ENCODE measurements around the gene RAD1.

The RAD1 gene

DNA sequence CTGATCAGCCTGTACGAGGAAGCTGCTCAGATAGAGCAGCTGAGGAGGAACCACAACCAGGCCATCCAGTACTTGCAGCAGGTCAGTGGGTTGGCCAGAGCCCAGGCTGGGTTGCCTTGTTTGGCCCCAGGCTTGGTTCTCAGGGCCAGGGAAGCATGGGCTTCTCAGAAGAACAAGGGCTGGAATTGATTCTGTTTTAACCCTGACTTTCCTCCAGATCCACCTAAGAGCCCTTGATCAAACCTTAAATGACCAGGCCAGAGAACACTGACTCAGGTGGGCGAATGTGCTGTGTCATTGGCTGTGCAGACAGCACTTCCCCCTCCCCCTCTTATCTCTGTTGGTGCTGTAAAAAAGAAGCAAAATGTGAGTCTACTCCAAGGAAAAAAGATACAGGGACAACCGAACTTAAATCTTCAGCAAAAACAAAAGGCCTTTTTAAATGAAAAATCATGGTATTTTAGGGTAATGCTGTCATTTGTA lies 48.3 kb downstream of the RAD1 start:
- CTCF ChIA-PET: interaction anchor here (0.6 to 0.9 kb wide), 2 partner anchors 32 to 37 kb away, joined by 4 read pairs; no protein-coding TSS in a partner anchor
- POLR2A ChIA-PET: interaction anchor here (1.1 kb wide), 1 partner anchor 49 kb away, joined by 4 read pairs; the partner anchor contains the start of genes BRIX1 and RAD1
- Histone ChIP-seq H3K27ac (ENCODE audit: extremely low read depth, low read depth, low read length) (no peak overlapping the region), H3K4me1 (ENCODE audit: control insufficient read depth, insufficient read depth, low read length) (peaks cover 7% of the 10 kb centered on the region; the same call in 1 of the 2 replicates), H3K9me3 (ENCODE audit: control insufficient read depth, insufficient read depth, low read depth, low read length) (no peaks in the 10 kb centered on the region), H3K36me3 (ENCODE audit: control insufficient read depth in 2 of 2, insufficient read depth in 1 of 2, low read length in 2 of 2) (no peaks in the 10 kb centered on the region), H3K4me3 (ENCODE audit: low read depth, low read length) (no peak overlapping the region)
- TF ChIP-seq, protein P1, sequence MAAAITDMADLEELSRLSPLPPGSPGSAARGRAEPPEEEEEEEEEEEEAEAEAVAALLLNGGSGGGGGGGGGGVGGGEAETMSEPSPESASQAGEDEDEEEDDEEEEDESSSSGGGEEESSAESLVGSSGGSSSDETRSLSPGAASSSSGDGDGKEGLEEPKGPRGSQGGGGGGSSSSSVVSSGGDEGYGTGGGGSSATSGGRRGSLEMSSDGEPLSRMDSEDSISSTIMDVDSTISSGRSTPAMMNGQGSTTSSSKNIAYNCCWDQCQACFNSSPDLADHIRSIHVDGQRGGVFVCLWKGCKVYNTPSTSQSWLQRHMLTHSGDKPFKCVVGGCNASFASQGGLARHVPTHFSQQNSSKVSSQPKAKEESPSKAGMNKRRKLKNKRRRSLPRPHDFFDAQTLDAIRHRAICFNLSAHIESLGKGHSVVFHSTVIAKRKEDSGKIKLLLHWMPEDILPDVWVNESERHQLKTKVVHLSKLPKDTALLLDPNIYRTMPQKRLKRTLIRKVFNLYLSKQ (tag by site-specific recombination; IDR thresholded peaks at IDR 0.05; ENCODE audit: borderline replicate concordance): no peak
- TF ChIP-seq ZNF664 (tag by site-specific recombination; IDR thresholded peaks at IDR 0.05): no peak
- TF ChIP-seq ZNF324 (tag by site-specific recombination; IDR thresholded peaks at IDR 0.05): no peak
- TF ChIP-seq, protein P2, sequence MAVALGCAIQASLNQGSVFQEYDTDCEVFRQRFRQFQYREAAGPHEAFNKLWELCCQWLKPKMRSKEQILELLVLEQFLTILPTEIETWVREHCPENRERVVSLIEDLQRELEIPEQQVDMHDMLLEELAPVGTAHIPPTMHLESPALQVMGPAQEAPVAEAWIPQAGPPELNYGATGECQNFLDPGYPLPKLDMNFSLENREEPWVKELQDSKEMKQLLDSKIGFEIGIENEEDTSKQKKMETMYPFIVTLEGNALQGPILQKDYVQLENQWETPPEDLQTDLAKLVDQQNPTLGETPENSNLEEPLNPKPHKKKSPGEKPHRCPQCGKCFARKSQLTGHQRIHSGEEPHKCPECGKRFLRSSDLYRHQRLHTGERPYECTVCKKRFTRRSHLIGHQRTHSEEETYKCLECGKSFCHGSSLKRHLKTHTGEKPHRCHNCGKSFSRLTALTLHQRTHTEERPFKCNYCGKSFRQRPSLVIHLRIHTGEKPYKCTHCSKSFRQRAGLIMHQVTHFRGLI (tag by site-specific recombination; IDR thresholded peaks at IDR 0.05): peak; percentile 80; the same call in 1 of the 2 replicates
- no peak for TF ChIP-seq ZNF544 (tag by site-specific recombination; IDR thresholded peaks at IDR 0.05)
- TF ChIP-seq YY1 (tag by site-specific recombination; IDR thresholded peaks at IDR 0.05): no peak
- no peak for TF ChIP-seq ZNF600 (tag by site-specific recombination; IDR thresholded peaks at IDR 0.05)
- no peak for TF ChIP-seq PBX3 (CRISPR knock-in tag; IDR thresholded peaks at IDR 0.05)
- peak; percentile 78 for TF ChIP-seq ZNF341 (tag by site-specific recombination; IDR thresholded peaks at IDR 0.05; ENCODE audit: low read depth)

GRCh38 chr5:34865091-34865490 lies 50.2 kb downstream of the RAD1 start:
- H3K36me3 ChIP-seq (ENCODE audit: control insufficient read depth in 2 of 2, insufficient read depth in 1 of 2, low read length in 2 of 2): no peaks in the 10 kb centered on the region
- H3K4me1 ChIP-seq (ENCODE audit: control insufficient read depth, insufficient read depth, low read length): peaks cover 7% of the 10 kb centered on the region; the same call in 1 of the 2 replicates
- TF ChIP-seq ZEB2 (tag by site-specific recombination; IDR thresholded peaks at IDR 0.05) (no peak), ZNF530 (tag by site-specific recombination; IDR thresholded peaks at IDR 0.05; ENCODE audit: low read depth) (no peak), ZSCAN30 (tag by site-specific recombination; IDR thresholded peaks at IDR 0.05) (no peak), ZNF600 (tag by site-specific recombination; IDR thresholded peaks at IDR 0.05) (no peak), ZNF514 (tag by site-specific recombination; IDR thresholded peaks at IDR 0.05) (no peak), ZNF843 (tag by site-specific recombination; IDR thresholded peaks at IDR 0.05) (no peak), KLF10 (tag by site-specific recombination; IDR thresholded peaks at IDR 0.05) (no peak), ZBTB7A (tag by site-specific recombination; IDR thresholded peaks at IDR 0.05; ENCODE audit: low read depth) (no peak), ZNF132 (tag by site-specific recombination; IDR thresholded peaks at IDR 0.05; ENCODE audit: borderline replicate concordance) (no peak), ZNF48 (tag by site-specific recombination; IDR thresholded peaks at IDR 0.05) (no peak), GLI4 (tag by site-specific recombination; IDR thresholded peaks at IDR 0.05) (no peak), PBX3 (CRISPR knock-in tag; IDR thresholded peaks at IDR 0.05) (no peak), ZNF19 (tag by site-specific recombination; IDR thresholded peaks at IDR 0.05; ENCODE audit: low read depth) (no peak)
- TF ChIP-seq, protein P3, sequence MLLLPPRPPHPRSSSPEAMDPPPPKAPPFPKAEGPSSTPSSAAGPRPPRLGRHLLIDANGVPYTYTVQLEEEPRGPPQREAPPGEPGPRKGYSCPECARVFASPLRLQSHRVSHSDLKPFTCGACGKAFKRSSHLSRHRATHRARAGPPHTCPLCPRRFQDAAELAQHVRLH (tag by site-specific recombination; IDR thresholded peaks at IDR 0.05): no peak
- ChIA-PET POLR2A (no interaction called here), CTCF (no interaction called here)
- no peak overlapping the region for H3K4me3 ChIP-seq (ENCODE audit: low read depth, low read length)
- H3K27ac ChIP-seq (ENCODE audit: extremely low read depth, low read depth, low read length): no peak overlapping the region
- H3K9me3 ChIP-seq (ENCODE audit: control insufficient read depth, insufficient read depth, low read depth, low read length): no peaks in the 10 kb centered on the region
